Activated T-cell treated with anti-CD3 and anti-CD28 coated beads, Interleukin-2, amount 50 U/mL, for 24 hours (primary cell): Measurements from ENCODE around the gene CXCL6.

Experiments
- DNase-seq: peaks from one replicate; pipeline ENCODE4 v3.0.0-alpha.2; 2020
- H3K27ac Mint-ChIP-seq: 2 replicates; pipeline ENCODE4 v1.8.0; 2020; ENCODE audit warnings: mild to moderate bottlenecking, mixed read lengths
- H3K27me3 Mint-ChIP-seq: 2 replicates; pipeline ENCODE4 v1.8.0; 2020; ENCODE audit warnings: mixed read lengths
- H3K36me3 Mint-ChIP-seq: 2 replicates; pipeline ENCODE4 v1.8.0; 2020; ENCODE audit warnings: low read depth, mixed read lengths
- H3K4me1 Mint-ChIP-seq: 2 replicates; pipeline ENCODE4 v1.8.0; 2020; ENCODE audit warnings: low read depth, mixed read lengths
- H3K4me3 Mint-ChIP-seq: 2 replicates; pipeline ENCODE4 v1.8.0; 2020; ENCODE audit warnings: mild to moderate bottlenecking, moderate library complexity, mixed read lengths
- H3K9me3 Mint-ChIP-seq: 2 replicates; pipeline ENCODE4 v1.8.0; 2020; ENCODE audit warnings: mixed read lengths

Gene CXCL6

GRCh38 chr4:73836373-73837279 is at the start of gene CXCL6:
TSS of gene CXCL6 (plus strand) at chr4:73836678. CDS start at chr4:73836751, 73 bp downstream.
- Mint-ChIP-seq H3K4me1 (no peaks in the 10 kb centered on the region), H3K36me3 (no peaks in the 10 kb centered on the region), H3K27ac (no peak within 1 kb of the TSS), H3K9me3 (peaks cover 2% of the 10 kb centered on the region), H3K27me3 (peaks cover 18% of the 10 kb centered on the region), H3K4me3 (no peak within 1 kb of the TSS)
- DNase-seq = no peak

DNA sequence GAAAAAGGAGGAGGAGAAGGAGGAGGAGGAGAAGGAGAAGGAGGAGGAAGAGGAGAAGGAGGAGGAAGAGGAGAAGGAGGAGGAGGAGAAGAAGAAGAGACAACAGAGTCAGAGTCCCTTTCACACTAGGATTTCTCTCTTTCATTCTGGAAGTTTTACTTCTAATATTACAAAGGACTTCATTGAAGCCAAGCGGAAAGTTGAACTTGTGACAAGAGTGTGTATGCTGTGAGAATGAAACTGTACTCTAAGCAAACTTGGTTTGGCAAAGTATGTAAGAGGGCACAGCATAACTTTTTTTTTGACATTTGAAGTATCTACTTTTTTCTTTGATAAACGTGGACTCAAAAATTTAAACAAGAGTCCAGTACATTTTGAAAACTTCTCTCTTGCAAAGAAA is 48.1 kb upstream of the CXCL6 start:
- DNase-seq = no peak
- Mint-ChIP-seq H3K4me1 (no peaks in the 10 kb centered on the region), H3K27ac (no peak overlapping the region), H3K27me3 (no peaks in the 10 kb centered on the region), H3K9me3 (no peaks in the 10 kb centered on the region), H3K36me3 (no peaks in the 10 kb centered on the region), H3K4me3 (no peak overlapping the region)

DNA sequence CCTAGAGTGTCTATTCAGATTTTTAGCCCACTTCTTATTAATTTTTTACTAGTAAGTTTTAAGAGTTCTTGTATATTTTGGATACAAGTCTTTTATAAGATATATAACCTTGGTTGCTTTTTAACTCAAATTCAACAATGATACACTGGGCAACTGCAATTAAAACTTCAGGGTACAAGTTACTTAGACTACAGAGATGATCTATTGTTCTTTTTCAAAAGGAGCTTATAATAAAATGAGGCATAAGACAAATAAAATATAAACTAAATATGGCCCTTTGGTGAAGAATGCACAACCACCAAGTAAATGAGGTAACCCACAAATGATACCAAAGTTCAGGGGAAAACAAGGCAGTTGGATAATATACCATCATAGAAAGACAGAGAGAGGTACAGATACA is 37.6 kb upstream of the CXCL6 start:
- Mint-ChIP-seq H3K27ac (no peak overlapping the region), H3K27me3 (no peaks in the 10 kb centered on the region), H3K4me1 (no peaks in the 10 kb centered on the region), H3K9me3 (no peaks in the 10 kb centered on the region), H3K4me3 (no peak overlapping the region), H3K36me3 (no peaks in the 10 kb centered on the region)
- DNase-seq = no peak

GRCh38 chr4:73800206-73800605 is 36.3 kb upstream of the CXCL6 start:
- Mint-ChIP-seq H3K4me1 (no peaks in the 10 kb centered on the region), H3K36me3 (no peaks in the 10 kb centered on the region), H3K4me3 (no peak overlapping the region), H3K27ac (no peak overlapping the region), H3K27me3 (no peaks in the 10 kb centered on the region), H3K9me3 (no peaks in the 10 kb centered on the region)
- no peak for DNase-seq

DNA sequence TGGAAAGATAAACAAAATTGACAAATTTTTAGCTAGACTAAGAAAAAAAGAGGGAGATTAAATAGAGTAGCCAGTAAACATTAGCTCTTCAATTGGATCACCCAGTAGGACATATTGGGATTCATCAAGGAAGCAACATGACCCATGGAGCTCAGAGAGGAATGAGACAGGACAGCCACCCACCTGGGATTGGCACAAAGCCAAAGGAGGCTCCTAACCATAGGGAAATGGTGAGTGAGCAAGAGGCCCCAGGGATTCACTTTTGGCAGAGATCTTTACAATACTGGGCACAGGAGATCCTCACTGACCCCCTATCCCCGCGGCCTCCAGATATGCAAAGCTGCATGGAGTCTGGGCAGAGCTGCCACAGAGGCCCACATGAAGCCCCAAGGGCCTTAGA is 34.8 kb upstream of the CXCL6 start:
- Mint-ChIP-seq H3K9me3 (no peaks in the 10 kb centered on the region), H3K36me3 (no peaks in the 10 kb centered on the region), H3K4me3 (no peak overlapping the region), H3K27ac (no peak overlapping the region), H3K4me1 (no peaks in the 10 kb centered on the region), H3K27me3 (no peaks in the 10 kb centered on the region)
- no peak for DNase-seq

- no peak overlapping the region for H3K27ac Mint-ChIP-seq
- H3K4me3 Mint-ChIP-seq = no peak overlapping the region
- no peaks in the 10 kb centered on the region for H3K9me3 Mint-ChIP-seq
- H3K4me1 Mint-ChIP-seq = no peaks in the 10 kb centered on the region
- H3K36me3 Mint-ChIP-seq = no peaks in the 10 kb centered on the region
- DNase-seq = no peak
- H3K27me3 Mint-ChIP-seq = no peaks in the 10 kb centered on the region
Measured at GRCh38 chr4:73803213-73803612, 33.3 kb upstream of the CXCL6 start.

DNA sequence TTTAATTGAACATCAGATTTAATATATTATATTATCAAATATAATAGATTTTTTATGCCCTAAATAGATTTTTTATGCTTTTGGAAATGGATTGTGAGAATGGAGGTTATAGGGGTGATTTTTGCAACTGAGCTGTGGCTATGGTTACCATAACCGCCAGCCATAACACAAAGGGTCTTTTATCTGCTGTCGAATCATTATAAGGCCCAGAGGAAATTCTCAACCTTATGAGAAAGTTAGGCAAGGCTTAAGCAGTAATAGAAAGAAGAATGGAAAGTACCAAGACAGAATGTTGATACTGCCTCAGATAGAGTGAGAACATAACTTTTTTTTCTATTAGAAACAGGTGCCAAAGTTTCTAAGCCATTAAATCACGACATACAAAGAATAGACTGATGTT is 26.3 kb upstream of the CXCL6 start:
- no peaks in the 10 kb centered on the region for H3K9me3 Mint-ChIP-seq

GRCh38 chr4:73811841-73812240 is 24.6 kb upstream of the CXCL6 start:
- H3K36me3 Mint-ChIP-seq = no peaks in the 10 kb centered on the region
- H3K4me3 Mint-ChIP-seq = no peak overlapping the region
- H3K27me3 Mint-ChIP-seq = no peaks in the 10 kb centered on the region
- H3K27ac Mint-ChIP-seq = no peak overlapping the region
- no peak for DNase-seq
- no peaks in the 10 kb centered on the region for H3K4me1 Mint-ChIP-seq
- H3K9me3 Mint-ChIP-seq = no peaks in the 10 kb centered on the region

More for the DNA sequence above, 26.3 kb upstream of the CXCL6 start:
- DNase-seq = no peak
- no peaks in the 10 kb centered on the region for H3K36me3 Mint-ChIP-seq
- H3K4me3 Mint-ChIP-seq = no peak overlapping the region
- H3K27me3 Mint-ChIP-seq = no peaks in the 10 kb centered on the region
- no peak overlapping the region for H3K27ac Mint-ChIP-seq
- no peaks in the 10 kb centered on the region for H3K4me1 Mint-ChIP-seq

DNA sequence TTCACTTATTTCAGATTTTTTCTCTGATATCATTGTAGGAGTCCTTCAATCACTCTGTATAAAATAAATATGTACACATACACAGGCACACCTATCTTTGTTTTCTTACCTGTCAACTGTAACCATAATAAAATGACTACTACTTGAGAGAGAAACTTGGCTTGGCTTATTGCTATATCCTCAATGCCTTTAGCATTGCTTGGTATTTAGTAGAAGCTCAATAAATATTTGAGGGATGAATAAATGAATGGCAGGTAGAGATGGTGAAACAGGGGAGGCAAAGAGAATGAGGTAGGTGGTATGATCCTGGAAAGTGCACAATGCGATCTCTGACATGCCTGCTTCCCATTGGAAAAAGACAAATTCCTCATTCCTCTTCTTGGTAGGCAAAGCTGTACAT is 21.8 kb upstream of the CXCL6 start:
- no peak for DNase-seq
- no peaks in the 10 kb centered on the region for H3K27me3 Mint-ChIP-seq
- no peaks in the 10 kb centered on the region for H3K4me1 Mint-ChIP-seq
- no peak overlapping the region for H3K27ac Mint-ChIP-seq
- H3K9me3 Mint-ChIP-seq = no peaks in the 10 kb centered on the region
- H3K36me3 Mint-ChIP-seq = no peaks in the 10 kb centered on the region
- no peak overlapping the region for H3K4me3 Mint-ChIP-seq

- no peak for DNase-seq
- H3K27ac Mint-ChIP-seq = no peak overlapping the region
- no peaks in the 10 kb centered on the region for H3K27me3 Mint-ChIP-seq
- no peaks in the 10 kb centered on the region for H3K9me3 Mint-ChIP-seq
- H3K4me3 Mint-ChIP-seq = no peak overlapping the region
- no peaks in the 10 kb centered on the region for H3K4me1 Mint-ChIP-seq
- no peaks in the 10 kb centered on the region for H3K36me3 Mint-ChIP-seq
Measured at GRCh38 chr4:73815145-73815544, 21.3 kb upstream of the CXCL6 start.

DNA sequence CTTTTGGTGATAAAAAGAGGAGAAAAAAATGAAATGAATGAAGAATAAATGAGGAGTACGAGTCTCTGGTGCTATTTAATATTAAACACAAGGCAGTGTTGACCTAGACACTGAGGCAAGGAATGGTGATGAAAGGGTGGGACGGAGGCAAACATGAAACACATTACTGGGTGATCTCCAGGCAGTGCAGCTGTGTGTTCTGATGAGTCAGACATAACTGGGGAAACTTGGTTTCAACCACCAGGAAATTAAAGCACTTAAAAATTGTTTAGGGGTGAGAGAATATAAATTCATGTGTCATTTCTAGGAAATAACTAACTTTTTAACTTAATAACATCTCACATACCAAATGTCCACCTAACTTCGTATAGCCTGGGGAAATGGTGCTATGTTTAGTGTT is 19.7 kb upstream of the CXCL6 start:
- Mint-ChIP-seq H3K36me3 (no peaks in the 10 kb centered on the region), H3K4me1 (no peaks in the 10 kb centered on the region), H3K9me3 (no peaks in the 10 kb centered on the region), H3K4me3 (no peak overlapping the region), H3K27me3 (no peaks in the 10 kb centered on the region), H3K27ac (no peak overlapping the region)
- no peak for DNase-seq

GRCh38 chr4:73817341-73817740 is 19.1 kb upstream of the CXCL6 start:
- Mint-ChIP-seq H3K27me3 (no peaks in the 10 kb centered on the region), H3K27ac (no peak overlapping the region), H3K4me3 (no peak overlapping the region), H3K4me1 (no peaks in the 10 kb centered on the region), H3K36me3 (no peaks in the 10 kb centered on the region), H3K9me3 (peaks cover 2% of the 10 kb centered on the region)
- DNase-seq = no peak

- no peak overlapping the region for H3K4me3 Mint-ChIP-seq
- no peaks in the 10 kb centered on the region for H3K27me3 Mint-ChIP-seq
- peaks cover 2% of the 10 kb centered on the region for H3K9me3 Mint-ChIP-seq
- no peaks in the 10 kb centered on the region for H3K4me1 Mint-ChIP-seq
- H3K36me3 Mint-ChIP-seq = no peaks in the 10 kb centered on the region
- DNase-seq = no peak
- H3K27ac Mint-ChIP-seq = no peak overlapping the region
Measured at GRCh38 chr4:73821325-73821724, 15.2 kb upstream of the CXCL6 start.

DNA sequence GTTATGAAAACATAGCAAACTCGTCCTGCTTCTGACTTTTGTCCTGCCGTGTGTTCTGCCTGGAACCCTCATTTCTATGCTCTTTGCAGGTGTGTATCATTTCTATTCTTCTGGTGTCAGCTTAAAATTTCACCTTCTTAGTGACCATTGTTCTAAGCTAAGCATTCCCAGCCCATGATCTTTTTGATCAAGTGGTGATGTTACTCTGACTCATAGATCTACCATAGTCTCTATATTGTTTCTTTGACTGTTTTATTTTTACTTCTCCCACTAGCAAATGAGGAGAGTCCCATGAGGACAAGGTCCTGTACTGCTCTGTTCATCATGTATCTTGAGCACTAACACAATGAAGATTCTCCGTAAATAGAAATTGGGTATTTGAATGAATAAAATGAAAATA is 14.1 kb upstream of the CXCL6 start:
- no peak for DNase-seq
- Mint-ChIP-seq H3K4me1 (no peaks in the 10 kb centered on the region), H3K36me3 (no peaks in the 10 kb centered on the region), H3K4me3 (no peak overlapping the region), H3K27ac (no peak overlapping the region), H3K27me3 (no peaks in the 10 kb centered on the region), H3K9me3 (peaks cover 2% of the 10 kb centered on the region)

- H3K4me3 Mint-ChIP-seq = no peak overlapping the region
- H3K36me3 Mint-ChIP-seq = no peaks in the 10 kb centered on the region
- H3K9me3 Mint-ChIP-seq = peaks cover 5% of the 10 kb centered on the region
- H3K27me3 Mint-ChIP-seq = no peaks in the 10 kb centered on the region
- DNase-seq = no peak
- H3K27ac Mint-ChIP-seq = no peak overlapping the region
- no peaks in the 10 kb centered on the region for H3K4me1 Mint-ChIP-seq
Measured at GRCh38 chr4:73822812-73823504, 13.5 kb upstream of the CXCL6 start.
